Astrocyte (in vitro differentiated cells and primary cell): ENCODE data around the gene DNAH3.

Experiments used
- EZH2 ChIP-seq: IDR thresholded peaks from 2 replicates; pipeline ENCODE4 v1.6.1; 2012; ENCODE audit warnings: mild to moderate bottlenecking, low read length, inconsistent platforms; ENCODE audit not compliant: insufficient read depth
- TF ChIP-seq, protein P1 (sequence below): IDR thresholded peaks from 2 replicates; pipeline ENCODE4 v1.5.1; 2011; ENCODE audit warnings: low read depth, mild to moderate bottlenecking, inconsistent platforms, low read length, moderate library complexity; ENCODE audit not compliant: insufficient read depth

DNA sequence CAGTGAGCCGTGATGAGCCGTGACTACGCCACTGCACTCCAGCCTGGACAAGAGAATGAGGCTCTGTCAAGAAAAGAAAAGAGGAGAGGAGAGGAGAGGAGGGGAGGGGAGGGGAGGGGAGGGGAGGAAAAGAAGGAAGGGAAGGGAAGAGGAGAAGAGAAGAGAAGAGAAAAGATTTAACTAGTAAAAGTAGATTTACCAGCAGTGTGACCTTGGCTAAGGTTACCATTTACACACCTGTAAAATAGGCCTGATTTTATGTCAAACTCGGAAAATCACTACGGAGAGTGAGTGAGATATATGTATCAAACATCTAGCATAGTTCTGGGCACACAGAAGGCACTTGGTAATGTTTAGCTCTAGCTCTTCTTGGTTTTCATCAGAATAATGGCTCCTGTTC is 140.8 kb downstream of the DNAH3 start:
- TF ChIP-seq, protein P1, sequence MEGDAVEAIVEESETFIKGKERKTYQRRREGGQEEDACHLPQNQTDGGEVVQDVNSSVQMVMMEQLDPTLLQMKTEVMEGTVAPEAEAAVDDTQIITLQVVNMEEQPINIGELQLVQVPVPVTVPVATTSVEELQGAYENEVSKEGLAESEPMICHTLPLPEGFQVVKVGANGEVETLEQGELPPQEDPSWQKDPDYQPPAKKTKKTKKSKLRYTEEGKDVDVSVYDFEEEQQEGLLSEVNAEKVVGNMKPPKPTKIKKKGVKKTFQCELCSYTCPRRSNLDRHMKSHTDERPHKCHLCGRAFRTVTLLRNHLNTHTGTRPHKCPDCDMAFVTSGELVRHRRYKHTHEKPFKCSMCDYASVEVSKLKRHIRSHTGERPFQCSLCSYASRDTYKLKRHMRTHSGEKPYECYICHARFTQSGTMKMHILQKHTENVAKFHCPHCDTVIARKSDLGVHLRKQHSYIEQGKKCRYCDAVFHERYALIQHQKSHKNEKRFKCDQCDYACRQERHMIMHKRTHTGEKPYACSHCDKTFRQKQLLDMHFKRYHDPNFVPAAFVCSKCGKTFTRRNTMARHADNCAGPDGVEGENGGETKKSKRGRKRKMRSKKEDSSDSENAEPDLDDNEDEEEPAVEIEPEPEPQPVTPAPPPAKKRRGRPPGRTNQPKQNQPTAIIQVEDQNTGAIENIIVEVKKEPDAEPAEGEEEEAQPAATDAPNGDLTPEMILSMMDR, result no peak
- TF ChIP-seq EZH2, result no peak
